Tongue (tissue), 2 donors: ENCODE results near the gene MICA. TPM values are rescaled to one million over a fixed set of nuclear protein-coding genes. Genes with fewer than 3 reads are reported as not detected.
"Not testable (repeated sequence)": the region's sequence is repeated elsewhere in the genome, so short reads cannot be mapped to it uniquely, and the experiment has no call there.

Experiments used
- DNase-seq: peaks from one replicate; pipeline ENCODE4 v3.0.0-alpha.2; 2015
- total RNA-seq: library from RNA; depleted of rRNA; stranded (reverse); fragments of >200 nt; gene quantifications from one replicate; pipeline ENCODE4 v1.2.3, GENCODE V29; 2014

MICA gene
- total RNA-seq, 1 donor from 2014 or later = 6.8 TPM

DNA sequence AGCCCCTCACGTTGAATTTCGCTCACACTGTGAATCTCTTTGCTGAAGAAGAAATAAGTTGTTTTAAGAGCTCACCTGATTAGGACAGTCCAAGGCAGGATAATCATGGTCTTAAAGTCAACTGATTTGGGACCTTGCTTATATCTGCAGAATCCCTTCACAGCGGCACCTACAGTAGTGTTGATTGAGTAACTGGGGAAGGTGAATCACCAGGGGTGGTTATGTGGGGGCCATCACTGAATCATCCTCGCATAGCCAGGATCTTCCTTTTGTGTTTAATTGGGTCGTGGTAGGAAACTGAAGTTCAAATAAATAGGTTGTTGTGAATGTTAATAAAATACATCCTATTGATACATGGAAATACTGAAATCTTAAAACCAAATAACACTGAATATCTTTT lies 20.2 kb upstream of the MICA start:
- no peak for DNase-seq

DNA sequence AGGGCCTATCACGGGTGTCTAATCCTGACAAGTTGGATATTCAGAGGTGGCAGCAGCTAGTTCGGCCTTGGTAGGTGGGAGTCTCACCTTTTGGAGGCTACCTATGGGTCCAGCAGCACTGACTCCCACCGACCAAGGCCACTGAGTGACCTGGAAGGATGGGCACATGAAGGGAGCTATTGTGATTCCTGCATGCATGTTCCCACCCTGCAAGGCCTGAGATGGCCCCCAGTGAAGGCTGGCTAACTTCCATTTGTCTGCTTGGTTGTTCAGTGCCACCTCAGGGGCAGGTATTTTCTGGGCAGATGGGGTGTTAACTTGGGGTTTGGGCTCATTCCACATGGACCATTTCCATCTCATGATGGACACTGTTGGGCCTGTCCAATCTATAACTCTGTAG lies 18.4 kb upstream of the MICA start:
- DNase-seq = no peak

DNA sequence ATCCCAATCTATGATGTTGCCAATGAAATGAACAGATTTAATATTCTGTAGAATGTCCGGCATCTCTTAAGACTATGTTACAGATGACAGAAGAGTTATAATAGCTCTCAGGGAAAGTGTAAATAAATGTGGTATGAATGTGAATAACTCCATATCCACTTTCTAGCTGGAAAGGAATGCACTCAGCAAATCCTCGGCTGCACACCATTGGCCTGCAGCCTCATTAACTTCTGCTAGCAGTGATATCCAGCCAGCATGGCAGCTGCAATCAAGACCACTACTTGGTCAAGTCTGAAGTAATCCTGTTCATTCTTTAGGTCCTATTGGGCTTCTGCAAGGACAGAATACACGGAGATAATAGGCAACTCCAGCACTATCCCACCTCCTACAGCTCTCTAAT lies 17.3 kb upstream of the MICA start:
- DNase-seq = no peak

GRCh38 chr6:31386977-31387376 lies 16.4 kb upstream of the MICA start:
- no peak for DNase-seq

DNA sequence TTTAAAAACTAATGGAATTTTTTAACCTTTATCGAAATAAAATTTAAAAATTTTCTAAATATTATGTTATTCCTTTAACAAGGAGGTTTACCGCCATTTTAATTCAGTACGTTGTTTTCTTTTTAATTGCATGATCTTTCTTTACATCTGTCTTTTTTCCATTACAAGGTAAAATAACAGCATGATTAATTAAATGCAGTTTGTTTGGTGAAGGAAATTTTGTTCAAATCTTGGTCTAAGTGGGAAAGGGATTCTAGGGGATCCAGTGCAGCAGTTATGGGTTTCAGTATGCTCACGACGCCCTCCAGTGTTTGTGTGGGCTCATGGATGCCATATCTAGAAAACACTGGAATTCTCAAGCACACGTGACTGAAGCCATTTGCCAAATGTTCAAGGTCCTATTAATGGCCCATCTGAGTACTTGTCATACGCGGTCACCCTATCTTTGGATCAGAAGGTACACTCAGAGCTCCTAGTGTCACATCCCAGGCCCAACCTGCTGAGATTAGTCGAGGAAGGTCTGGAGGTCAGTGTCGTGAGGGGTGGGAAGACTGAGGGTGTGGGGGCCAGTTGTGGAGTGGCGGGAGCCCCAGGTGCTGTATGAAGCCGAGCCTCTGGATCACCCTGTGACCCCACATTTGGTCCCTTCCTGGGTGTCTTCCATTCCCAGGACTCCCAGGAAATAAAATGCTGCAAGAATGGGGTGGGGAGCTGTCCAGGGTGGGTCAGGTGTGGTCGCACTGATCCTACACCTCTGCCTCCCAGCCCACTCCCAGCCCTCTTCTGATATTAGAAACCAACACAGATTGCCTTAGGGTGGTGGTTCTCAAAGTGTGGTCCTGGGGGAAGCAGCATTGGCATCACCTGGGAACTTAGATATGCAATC lies 14.2 kb upstream of the MICA start:
- DNase-seq = not testable (repeated sequence)

DNA sequence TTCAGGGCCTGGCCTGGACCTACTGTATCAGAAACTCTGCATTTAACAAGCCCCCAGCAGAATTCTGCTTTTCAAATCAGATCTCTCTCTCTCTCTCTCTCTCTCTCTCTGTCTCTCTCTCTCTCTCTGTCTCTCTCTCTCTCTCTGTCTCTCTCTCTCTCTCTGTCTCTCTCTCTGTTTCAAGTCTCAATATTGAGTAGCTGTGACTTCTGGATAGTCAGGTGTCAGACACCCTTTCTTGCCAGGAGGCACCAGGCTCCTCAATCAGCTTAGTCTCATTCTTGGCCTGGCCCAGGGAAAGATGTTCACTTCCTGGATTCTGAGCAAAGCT lies 13.6 kb upstream of the MICA start:
- DNase-seq = not testable (repeated sequence)

DNA sequence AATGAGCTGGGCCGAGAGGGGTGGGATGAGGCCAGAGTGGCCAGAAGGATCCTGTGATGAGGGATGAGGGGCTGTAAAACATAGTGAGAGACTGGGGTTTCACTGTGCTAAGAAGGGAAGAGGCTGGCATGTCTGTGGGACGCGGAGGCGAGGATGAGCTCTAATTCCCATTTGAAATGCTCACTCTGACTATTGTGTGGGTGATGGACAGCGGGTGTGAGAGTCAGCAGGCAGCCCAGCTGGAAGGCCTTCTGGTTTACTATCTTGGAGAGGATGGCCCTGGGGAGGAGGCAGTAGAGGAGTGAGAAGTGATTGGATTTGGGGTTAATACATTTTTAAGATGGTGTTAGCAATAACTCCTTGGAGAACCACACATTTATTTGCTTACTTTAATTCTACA lies 9.5 kb upstream of the MICA start:
- no peak for DNase-seq

GRCh38 chr6:31394381-31394780 lies 9.0 kb upstream of the MICA start:
- DNase-seq = no peak

DNA sequence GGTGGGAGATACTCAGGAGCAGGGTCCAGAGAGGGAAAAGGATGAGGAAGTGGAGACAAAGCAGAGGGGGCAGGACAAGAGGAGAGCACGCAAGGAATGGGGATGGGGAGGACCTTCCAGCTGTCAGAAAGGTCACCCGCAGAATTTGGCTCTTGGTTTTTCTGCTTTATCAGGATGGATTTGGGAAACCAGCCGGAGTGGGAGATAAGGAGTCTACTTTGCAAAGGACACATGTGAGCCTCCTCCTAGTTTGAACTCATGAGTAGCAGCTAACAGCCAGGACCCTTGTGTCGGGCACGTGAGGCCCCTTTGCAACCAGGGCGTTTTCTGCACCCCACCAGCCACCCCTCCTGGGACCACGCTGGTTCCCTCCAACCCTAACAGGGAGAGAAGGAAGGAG lies 7.6 kb upstream of the MICA start:
- DNase-seq = no peak

- DNase-seq = peak; percentile 86
These were observed 6.8 kb upstream of the MICA start for GRCh38 chr6:31396422-31397152.

DNA sequence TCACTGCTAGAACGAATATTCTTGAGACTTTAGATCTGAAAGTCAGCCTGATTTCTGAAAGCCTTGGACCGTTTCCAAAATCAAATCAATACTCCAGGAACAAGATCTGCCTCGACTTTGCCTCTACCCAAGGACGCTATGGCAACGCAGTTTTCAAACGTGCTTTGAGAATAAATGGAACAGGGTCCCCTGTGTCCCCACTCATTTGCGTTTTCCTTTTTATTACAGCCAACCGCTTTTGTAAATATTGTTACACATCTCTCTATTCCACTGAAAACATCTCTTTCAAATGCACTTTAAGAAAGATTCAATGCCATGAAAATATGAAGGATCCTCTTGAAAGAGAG lies 6.3 kb upstream of the MICA start:
- DNase-seq = not testable (repeated sequence)

DNA sequence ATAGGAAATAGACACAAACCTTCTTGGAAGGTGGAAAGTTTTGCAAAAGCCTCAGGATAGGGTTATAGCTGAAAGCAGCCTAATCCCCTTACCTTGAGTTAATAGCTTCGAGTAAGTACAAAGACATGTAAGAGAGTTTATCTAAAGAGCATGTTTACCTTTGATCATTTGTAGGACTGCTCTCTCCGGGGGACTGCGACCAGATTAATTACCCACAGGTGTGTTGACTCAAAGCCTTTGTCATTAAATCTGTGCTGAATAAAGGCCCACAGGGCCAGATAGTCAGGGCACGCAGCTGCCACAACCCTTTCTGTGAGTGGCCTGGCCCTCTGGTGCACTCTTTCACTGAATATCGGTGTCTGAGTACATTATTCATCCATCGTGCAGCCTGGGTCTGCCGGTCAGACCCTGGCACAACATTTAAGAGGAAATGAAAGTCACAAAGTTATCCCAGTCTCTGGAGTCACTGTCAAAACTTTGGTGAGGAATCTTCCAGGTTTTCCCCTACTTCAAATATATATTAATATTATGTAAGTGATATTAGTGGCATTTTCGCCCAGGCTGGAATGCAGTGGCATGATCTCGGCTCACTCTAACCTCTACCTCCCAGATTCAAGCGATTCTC lies 5.4 kb upstream of the MICA start:
- DNase-seq = no peak

GRCh38 chr6:31399589-31400466 lies 3.6 kb upstream of the MICA start:
- peak; percentile 89 for DNase-seq

DNA sequence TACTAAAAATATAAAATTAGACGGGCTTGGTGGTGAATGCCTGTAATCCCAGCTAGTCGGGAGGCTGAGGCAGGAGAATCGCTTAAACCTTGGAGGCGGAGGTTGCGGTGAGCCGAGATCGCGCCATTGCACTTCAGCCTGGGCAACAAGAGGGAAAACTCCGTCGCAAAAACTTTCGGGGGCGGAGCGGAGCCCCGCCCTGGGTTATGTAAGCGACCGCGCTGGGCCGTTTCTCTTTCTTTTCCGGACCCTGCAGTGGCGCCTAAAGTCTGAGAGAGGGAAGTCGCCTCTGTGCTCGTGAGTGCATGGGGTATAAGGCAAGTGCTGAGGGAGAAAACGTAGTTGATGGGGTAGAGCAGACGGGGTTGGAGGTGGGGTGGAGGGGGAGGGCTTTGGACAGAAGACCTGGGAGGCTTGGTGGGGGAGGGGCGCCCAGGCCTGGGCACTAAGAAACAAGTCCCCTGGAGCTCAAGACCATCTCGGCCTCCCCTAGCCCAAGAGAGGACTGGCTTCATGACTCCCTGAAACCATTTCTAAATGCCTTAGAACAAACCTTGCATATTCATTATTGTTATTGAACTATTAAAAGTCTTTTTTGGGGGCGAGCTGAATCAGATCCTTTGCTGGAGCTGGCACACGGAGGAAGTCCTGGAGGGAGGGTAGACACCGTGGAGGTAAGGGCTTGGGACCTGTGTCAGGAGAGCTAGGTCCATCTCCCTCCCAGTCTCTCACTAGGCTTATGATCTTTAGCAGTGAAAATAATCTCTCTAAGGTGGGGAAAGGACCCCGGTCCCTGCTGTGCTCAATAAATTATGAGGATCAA lies 2.7 kb upstream of the MICA start:
- DNase-seq = peak; percentile 21

DNA sequence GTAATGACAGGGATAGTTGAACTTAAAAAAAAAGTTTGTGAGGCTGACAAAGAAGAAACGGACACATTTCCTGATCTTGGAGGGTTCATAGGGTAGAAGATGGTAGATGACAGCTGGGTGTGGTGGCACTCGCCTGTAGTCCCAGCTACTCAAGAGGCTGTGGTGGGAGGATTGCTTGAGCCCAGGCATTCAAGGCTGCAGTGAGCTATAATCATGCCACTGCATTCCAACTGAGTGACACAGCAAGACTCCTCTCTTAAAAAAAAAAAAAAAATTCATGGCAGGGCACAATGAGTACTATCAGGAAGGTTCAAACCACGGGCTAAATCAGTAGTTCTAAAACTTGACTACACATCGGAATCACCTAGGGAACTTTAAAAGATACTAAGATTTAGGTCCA lies 2.0 kb upstream of the MICA start:
- no peak for DNase-seq

DNA sequence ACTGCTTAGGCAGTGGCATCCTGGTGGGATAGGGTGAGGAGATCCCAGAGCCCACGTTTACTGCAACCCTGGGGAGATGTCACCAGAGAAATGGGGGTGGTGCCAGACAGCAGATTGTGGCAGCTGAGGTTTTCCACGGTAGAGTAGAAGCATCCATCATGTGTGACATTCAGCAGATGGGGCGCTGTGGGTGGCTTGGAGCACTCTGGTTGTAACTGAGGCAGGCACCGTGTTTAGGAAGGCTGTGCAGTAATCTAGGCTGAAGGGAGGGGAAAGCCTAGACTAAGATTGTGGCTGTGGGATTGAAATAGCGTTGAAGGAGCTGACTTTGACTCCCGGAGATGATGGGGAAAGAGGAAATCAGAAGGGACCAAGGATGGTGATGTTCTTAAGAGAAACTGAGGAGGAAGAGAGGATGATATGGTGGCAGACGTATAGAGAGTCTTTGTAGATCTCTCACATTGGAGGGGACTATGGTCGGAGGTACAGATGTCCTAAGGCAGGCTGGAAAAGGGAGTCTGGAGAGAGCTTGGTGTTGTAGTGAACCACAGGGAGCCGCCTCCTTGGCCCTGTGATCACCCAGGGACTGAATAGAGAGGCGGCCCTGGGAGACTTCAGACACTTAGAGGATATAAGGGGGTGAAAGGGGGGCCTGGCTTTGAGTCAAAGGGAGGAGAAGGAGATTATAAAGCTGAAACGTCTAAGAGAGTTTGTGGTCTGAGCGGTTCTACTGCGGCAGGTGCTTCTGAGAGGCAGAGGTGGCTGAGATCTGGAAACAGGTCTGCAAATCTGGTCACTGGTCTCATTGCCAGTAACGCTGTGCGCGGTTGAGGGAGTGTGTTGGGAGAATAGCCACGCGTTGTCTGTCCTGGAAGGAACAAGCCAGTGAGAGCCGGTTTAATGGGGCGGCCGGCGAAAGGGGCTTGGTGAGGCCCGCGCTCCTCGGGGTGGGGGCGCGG lies 792 bp upstream of the MICA start:
- peak; percentile 35 for DNase-seq

DNA sequence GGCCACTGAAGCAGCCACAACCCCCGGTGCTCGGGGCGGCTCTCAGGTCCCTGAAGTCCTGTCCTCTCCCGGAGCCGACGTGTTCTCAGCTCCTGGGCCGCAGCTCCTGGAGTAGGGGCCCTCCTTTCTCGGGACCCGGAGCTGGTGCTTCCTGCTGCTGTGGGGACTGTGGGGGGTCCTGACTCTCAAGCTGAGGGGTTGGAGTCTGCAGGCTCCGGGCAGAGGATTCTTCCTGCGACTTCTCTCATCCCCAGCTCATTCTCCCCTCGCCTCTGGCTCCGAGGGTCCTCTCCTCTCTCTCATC lies 618 bp downstream of the MICA start:
- DNase-seq = not testable (repeated sequence)

- no peak for DNase-seq
These were observed 2.6 kb downstream of the MICA start for GRCh38 chr6:31405996-31406395.

DNA sequence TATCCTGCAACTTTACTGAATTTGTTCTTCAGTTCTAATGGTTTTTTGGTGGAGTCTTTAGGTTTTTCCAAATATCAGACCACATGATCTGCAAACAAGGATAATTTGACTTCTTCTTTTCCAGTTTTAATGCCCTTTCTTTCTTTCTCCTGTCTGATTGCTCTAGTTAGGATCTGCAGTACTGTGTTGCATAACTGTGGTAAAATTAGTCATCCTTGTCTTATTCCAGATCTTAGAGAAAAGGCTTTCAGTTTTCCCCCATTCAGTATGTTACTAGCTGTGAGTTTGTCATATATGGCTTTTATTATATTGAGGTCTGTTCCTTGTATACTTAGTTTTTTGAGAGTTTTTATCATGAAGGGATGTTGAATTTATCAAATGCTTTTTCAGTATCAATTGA lies 4.3 kb downstream of the MICA start:
- no peak for DNase-seq

GRCh38 chr6:31412506-31412905 lies 9.1 kb downstream of the MICA start:
- no peak for DNase-seq
